Measurements from ENCODE around the gene MEIS3.

Gene MEIS3

DNA sequence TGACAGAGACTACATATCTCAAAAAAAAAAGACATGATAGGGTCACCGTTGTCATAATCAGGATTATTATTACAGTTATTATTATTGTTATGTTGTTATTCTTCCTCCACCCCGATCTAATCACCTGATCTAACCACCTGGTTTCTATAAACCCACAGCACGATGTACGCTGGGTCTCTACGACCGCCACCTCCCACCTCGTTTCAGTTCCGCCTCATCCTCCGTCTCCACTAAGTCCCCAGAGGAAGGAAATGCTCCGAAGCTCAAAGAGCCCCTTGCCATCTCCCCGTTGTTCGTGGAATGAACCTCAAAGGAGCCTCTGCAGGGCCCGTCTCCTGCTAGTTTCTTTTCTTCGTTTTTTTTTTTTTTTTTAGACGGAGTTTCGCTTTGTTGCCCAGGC lies 15.9 kb upstream of the MEIS3 start:
- DNase-seq = no peak

DNA sequence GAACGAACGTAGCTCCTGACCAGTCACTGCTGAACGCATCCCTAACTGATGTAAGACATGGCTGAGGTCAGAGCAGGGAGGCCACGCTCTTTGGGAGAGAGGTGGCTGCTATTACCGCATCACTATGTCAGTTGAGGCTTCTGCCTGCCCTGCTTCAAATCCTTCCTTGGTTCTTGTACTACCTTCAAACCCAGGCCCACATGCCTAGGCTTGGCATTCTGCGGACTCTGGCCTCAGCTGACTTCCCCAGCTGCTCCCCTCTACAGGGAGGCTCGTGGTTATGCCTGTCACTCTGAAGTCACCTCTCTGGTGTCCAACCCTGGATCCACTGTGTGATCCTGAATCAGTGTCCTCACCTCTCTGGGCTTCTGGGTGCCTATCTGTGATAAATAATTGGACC lies 14.8 kb upstream of the MEIS3 start:
- no peak for DNase-seq

DNA sequence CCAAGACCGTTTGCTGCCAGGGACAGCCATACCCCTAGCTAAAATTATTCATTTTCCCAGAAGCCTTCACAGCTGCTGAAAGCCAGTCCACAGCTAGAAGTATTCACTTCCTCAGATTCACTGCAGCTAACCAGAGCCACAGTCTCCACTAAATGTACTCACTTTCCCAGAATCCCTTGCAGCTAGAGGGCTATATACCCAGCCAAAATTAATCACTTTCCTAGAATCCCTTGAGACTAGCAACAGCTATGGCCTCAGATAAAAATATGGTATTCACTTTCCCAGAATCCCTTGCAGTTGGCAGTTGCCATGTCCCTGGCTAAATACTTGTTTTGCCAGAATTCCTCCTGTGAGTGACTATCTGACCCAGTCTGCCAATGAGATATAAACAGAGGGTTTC lies 13.8 kb upstream of the MEIS3 start:
- no peak for DNase-seq

DNA sequence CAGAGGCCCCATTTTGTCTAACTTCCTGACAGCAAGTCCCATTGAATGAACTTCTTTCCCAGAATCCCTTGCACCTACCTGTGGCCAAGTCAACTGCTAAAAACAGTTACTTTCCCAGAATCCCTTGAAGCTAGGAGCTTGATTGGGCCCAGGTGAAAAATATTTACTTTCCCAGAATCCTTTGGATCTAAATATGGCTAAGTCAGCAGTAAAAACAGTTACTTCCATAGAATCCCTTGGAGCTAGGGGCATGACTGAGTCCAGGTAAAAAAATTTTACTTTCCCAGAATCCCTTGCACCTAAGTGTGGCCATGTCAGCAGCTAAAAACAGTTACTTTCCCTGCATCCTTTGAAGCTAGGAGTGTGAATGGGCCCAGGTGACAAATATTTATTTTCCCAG lies 13.2 kb upstream of the MEIS3 start:
- no peak for DNase-seq

DNA sequence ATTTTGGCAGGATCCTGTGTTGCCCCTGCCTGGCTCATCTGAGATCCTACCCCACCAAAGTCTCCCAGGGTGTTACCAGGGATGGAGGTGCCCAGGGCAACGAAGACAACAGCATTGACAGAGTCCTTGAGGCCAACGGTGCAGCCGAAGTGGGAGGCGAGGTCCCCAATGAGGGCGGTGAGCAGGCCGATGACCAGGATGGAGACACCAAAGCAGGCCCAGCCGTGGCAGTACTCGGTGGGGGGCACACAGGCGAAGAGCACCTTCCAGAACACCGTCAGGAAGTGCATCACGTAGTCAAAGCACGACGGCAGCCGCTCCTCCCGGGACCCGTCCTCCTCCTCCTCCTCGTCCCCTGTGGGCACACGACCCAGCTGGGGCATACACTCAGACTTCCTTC lies 12.8 kb upstream of the MEIS3 start:
- DNase-seq = no peak

DNA sequence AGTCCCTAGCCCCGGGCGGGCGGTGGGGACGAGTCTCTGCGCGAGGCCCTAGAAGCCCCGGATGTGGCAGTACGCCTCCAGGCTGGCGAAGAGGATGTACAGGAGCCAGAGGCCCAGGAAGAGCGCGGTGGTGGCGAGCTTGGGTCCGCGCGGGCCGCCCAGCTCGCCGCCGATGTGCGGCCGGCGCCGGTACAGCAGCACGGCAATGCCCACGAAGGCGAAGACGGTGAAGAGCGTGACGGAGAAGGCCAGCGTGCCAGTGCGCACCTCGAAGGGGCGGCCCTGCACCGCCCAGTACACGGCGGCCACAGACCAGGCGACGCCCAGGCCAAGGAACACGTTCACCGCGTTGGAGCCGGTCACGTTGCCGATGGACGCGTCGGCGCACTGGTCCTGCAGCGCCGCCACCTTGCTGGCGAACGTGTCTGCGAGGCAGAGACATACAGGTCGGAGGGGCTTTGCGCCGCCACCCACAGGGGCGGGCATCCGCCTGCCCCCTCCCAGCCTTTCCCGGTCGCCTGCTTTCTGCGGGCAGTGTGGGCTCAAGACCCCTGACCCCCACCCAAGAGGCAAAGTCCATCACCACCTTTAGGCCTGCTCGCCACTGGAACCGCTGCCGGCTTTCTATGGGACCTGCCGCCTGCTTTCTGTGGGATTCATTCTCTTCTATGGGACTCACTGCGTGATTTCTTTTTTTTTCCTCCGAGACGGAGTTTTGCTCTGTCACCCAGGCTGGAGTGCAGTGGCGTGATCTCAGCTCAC lies 10.9 kb upstream of the MEIS3 start:
- no peak for DNase-seq

DNA sequence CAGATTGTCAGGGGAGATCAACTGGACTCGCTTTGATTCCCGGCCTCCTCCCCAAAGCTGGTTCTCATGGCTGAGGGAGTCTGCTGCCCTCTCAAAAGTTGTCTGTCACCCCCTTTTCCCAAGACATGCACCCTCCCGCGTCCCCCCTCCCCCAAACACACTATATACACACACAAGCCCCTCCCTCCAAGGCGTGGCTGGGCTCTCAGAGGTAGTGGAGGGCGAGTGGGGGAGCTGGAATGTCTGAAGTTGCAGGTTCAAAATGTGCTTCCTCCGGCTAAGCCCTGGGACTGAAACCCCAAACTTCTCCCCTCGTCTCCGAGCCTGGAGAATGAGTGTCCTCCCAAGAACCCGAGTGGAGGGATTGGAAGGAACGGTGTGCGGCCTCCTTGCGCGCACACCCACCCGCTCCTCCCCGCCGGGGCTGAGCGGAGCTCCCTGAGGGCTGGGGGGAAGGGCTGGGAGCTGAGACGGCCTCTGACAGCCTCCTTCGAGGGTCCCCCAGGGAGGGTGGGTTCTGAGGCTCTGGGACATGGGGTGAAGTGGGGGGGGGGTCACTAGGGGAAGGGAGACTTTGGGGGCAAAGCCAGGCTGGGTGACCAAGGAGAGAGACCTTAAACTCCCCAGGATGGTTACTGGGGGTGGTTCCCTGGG lies 9.9 kb upstream of the MEIS3 start:
- DNase-seq = no peak

DNA sequence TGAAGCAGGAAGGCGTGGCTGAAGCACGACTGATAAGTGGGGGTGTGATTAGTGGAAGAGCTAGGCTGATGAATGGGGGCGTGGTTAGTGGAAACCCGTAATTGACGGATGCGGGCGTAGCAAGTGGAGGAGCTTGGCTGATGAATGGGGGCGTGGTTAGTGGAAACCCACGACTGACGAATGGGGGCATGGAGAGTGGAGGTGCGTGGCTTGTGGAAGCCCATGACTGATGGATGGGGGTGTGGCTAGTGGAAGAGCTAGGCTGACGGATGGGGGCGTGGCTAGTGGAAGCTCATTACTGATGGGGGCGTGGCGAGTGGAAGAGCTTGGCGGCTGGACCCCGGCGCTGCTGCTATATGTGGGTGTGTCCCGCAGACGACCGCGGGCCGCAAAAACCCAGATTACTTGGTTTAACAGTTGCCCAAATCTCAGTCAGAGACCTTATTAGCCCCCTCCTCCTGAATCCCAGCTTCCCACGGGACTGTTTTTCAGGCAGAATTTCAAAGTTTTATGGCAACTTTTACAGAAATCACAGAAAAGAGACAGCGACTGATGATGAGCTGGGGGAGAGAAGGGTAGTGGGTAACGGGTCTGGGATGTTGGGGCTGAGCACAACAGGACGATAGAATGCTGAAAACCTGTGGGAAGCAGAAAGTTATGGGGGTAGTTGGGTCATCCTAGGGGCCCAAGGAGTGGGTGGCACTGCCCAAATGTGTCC lies 9.0 kb upstream of the MEIS3 start:
- peak; percentile 99 for DNase-seq

DNA sequence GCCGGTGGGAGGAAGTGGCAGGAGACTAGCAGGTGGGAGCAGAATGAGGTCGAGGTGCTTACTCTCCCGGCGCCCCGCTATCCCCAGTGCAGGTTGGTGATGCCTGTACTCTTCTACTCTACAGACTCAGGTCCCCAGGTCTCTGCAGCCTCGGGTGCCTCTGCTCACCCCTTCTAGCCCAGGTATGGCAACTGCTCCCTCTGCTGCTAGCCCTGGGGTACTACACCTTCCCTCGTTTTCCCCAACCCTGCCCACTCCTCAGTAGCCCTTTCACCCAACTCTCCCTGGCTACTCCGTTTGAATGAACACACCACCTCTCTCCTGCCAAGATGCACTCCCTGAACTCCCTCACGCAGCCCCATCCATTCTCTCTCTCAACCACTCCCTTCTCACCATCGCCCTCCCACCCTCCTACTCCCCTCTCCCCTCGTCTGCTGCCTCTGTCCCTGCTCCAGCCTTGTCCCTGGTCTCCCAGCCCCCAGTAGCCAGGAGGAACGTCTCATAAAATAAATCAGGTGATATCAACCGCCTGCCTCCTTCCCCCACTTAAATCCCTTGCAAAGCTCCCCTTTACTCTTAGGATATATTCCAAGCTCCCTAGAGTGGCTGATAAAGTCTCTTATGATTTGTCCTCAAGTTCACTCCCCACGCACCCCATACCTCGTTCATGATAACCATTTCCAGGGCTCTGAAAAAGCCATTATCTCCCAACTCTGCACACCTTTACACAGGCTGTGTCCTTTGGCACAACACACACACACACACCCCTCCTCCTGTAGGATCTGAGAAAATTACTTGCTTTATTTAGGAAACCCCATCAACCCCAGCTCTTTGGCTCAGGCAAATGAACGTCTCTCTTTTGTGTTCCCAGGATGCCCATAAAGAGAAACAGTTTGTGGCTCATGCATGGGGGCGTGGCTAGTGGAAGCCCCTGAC lies 8.2 kb upstream of the MEIS3 start:
- DNase-seq = peak; percentile 79

DNA sequence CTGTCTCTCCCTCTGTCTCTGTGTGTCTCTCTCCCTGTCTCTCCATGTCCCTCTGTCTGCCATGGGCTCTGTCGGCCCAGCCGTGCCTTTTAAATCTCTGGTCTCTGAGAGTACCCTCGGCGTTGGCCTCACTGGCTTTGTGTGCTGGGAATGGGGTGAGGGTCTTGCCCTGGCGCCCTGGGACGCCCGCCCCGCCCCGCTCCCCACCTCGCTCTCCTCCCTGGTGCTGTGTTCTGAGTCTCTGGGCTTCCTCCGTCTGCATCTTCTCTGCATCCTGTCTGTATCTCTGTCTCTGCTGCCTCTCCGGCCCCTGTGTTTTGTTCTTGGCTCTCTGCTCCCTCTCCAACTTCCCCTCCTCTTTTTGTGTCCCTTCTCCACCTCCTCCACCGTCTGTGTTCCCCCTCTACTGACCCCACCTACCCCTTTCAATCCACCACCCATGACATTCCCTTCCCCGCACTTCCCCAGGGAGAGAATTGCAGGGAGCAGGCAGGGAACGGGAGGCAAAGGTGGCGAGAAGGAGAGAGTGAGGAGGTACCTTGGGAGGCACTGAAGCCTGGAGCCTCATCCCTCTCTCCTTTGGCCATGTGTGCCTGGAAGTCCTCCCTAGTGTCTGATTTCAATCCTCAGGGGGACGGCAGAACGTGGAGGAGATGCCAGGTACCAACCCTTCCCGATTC lies 4.0 kb upstream of the MEIS3 start:
- no peak for DNase-seq

DNA sequence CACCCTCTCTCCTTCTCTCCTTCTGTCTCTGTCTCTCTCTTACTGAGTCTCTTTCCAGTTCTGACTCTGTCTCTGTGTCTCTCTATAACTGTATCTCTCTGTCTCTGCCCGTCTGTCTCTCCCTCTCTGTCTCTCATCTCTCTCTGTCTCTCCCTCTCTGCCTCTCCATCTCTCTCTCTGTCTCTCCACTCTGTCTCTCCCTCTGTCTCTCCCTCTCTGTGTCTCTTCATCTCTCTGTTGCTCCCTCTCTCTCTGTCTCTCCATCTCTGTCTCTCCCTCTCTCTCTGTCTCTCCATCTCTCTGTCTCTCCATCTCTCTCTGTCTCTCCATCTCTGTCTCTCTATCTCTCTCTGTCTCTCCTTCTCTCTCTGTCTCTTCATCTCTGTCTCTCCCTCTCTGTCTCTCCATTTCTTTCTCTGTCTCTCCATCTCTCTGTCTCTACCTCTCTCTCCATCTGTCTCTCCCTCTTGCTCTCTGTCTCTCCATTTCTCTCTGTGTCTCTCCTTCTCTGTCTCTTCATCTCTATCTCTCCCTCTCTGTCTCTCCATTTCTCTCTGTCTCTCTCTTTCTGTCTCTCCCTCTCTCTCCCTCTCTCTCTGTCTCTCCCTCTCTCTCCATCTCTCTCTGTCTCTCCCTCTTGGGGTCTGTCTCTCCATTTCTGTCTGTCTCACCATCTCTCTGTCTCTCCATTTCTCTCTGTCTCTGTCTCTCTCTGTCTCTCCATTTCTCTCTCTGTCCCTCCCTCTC lies 3.3 kb upstream of the MEIS3 start:
- no peak for DNase-seq

DNA sequence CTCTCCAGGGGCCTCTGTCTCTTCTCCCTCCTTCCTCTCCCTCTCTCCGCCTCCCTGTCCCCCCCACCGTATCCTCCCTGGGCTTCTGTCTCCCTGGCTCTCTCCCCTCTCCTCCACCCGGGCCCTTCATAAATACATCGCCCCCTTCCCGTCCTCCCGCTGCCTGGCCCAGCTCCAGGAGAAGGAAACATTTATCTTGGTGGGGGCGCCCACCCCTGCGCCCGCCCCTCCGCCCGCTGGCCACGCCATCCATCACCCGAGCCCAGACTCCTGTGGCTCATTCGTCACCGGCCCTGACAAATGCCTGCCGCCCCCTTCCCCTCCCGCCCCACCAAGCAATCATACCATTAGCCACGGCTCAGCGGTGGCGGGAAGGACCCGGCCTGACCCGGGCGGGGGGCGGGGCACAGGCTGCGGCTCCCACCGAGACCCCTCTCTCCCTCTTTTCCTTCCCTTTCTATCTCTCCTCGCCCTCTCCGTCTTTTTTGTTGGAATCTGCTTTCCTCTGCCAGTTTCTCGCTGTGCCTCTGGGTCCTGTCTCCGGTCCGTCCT lies 2.6 kb upstream of the MEIS3 start:
- DNase-seq = peak; percentile 60

DNA sequence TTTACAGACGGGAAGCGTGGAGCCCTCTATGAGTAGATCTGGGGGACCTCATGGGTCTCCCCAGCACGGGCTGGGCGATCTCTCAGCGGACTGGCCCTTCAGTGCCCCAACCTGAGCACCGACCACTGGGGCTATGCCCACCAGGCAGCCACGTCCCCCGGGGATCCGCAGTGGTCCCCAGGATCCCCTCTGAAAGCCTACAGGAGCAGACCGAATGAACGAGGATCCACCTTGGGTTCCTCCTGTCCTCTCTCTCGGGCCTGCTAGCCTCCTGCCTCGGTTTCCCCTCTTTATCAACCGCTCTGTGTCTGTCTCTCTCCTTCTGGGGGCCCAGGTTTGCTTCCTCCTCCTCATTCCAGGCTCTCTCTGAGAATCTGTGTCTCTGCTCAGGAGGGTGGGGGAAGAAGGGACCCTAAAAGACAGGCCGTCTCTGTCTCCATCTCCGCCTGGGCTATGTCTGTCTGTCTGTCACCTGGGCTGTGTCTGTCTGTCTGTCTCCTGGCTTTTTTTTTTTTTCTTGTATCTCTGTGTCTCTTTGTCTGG lies 2.0 kb upstream of the MEIS3 start:
- no peak for DNase-seq

DNA sequence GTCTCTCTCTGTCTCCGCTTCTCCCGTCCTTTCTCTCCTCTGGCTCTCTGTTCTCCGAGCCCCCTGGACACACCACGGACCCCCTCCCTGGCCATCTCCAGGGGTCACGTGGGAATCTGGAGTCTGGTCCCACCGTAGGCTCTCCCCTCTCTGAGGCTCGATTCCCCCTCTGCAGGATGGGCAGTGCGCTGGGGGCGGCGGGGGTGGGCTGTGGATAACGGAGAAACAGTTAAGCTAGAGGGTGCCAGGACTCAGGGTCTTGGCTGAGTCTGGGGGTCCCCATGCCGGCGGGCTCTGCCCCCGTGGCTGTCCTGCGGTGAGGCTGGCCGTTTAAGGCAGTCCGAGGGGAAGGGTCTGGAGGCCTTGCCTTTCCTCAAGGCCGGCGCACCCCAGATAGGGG lies 462 bp upstream of the MEIS3 start:
- no peak for DNase-seq

DNA sequence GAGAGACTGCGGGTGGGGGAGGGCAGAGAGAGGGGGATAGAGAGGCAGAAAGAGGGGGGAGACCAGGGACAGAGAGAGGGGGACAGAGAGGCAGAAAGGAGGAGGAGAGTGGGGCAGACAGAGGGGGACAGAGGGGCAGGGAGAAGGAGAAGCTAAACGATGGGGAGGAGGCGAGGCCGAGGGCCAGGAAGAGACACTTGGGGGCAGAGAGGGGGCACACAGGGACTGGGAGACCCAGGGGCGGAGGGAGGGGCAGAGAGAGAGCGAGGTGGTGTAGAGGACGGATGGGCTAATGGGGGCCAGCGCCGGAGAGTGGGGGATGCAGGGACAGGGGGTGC lies 666 bp downstream of the MEIS3 start:
- DNase-seq = no peak

DNA sequence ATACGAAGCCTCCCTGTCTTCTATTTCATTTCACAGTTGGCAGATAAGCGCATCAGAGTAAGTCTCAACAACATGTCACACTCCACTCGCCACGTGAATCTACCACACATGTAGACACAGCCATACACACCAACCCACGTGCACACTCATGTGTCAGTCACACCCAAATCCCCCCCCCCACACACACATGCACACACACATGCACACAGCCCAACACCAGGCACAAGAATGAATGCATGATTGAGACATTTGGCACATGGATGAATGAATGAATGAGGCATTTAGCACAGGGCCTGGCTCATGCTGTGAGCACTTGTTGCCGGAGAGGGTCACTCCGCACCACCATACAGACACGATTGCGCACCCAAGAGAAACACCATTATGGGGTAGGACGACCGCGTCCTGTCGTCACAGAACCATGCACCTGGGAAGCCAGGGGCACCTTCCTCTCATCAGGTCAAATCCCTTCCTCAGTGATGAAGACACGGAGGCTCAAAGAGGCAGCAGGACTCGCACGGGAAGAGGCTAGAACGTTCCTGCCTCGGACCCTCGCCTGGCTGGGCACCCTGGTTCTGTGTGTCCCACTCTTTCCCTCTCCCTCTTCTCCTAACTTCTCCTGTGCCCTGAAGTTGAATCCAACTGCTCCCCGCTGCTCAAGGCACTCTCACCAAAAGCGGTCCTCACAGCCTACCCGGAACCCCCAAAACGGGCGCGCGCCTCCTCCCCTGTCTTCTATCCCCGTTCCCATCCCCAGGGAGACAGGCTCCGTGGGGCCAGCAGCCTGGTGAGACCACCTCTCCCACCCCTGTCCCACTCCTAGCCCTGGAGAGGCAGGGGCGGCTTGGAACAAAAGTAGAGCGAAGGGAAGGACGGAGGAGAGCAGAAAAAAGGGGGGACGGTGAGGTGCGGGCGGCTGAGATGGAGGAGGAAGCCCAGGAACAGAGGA lies 1.3 kb downstream of the MEIS3 start:
- no peak for DNase-seq

DNA sequence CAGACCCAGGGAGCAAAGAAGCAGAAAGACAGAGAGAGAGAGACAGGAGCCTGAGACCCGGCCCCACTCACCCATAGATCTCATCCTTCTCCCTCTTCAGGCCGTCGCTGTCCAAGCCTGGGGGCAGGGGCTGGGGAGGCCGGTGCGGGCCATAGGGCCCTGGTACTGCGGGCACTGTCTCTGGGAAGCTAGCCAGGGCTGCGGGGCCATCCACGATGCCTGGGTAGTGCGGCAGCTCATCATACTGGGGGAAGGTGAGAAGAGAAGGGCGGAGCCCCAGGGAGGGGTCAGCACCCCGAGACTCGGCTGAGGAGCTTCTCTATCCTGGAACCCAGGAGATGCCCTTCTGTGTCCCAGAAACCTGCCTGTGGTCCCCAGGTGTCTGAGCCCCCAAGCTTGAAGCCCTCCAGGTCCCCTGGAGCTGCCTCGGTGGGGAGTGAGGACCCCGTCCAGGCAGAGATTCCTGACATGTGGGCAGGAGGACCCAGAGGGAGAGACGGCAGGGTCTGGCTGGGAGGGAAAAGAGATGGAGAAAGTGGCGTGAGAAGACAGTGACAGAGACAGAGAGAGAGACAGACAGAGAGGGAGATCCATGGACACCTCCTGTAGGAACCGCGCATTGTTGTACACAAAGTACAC lies 2.1 kb downstream of the MEIS3 start:
- DNase-seq = no peak

DNA sequence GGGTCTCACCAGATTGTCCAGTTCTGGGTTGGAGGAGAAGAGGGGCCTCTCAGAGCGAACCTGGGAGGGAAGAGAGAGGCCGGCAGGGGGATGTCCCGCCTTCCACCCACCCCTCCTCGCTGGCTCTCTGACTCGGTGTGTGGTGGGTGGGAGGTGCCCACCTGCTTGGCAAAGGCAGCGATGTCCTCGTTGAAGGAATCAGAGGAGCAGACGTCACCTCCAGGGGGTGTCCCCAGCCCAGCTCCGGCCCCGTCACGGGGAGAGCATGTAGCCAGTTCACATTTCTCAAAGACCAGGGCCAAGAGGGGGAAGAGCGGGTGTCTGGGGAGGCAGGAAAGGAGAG lies 2.7 kb downstream of the MEIS3 start:
- DNase-seq = no peak

DNA sequence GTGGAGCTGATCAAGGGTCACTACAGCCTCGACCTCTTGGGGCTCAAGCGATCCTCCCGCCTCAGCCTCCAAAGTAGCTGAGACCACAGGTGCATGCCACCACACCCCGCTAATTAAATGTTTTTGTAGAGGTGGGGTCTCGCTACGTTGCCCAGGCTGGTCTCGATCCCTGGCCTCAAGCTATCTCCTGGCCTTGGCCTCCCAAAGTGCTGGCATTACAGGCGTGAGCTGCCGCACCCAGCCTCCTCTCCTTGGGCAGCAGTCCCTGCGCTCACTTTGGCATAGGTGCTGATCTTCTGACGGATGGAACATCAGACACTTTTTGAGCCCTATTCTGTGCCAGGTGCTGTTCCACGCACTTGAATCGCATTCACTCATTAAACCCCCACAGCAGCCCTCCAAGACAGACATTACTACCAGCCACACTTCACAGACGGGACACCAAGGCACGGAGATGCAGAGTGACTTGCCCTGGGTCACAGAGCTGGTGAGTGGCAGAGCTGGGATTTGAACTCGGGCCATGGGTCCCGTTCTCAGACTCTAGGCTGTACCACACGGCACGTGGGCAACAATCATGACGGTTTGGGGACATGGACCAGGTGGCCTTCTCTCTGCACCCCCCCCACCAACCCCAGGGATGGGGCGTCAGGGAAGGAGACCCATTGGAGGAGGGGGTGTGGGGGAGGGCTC lies 3.2 kb downstream of the MEIS3 start:
- DNase-seq = no peak

Data from NCI-H1105 treated with DMSO at 0.1 percent for 48 hours (cell line).